Subcutaneous adipose tissue (tissue), 4 donors: ENCODE results near the gene MYL3. TPM values are rescaled to one million over a fixed set of nuclear protein-coding genes. Genes with fewer than 3 reads are reported as not detected.

ENCODE experiments used
- CTCF ChIP-seq: fragments of 450-650 bp; IDR thresholded peaks from one replicate; pipeline ENCODE4 v1.5.1; 2016; ENCODE audit warnings: low read depth, mild to moderate bottlenecking, control low read depth, antibody characterized with exemption, moderate library complexity
- total RNA-seq, 4 donors: library from RNA; depleted of rRNA; stranded (reverse); fragments of >200 nt; gene quantifications; one replicate each; pipeline ENCODE4 v1.1.0, GENCODE V29; 2016

MYL3 gene
- total RNA-seq, 4 donors from 2014 or later = 2.0 to 9.8 (median 6.4) TPM

GRCh38 chr3:46835491-46835890 lies 27.8 kb downstream of the MYL3 start:
- no peak for TF ChIP-seq CTCF

- no peak for TF ChIP-seq CTCF
Observed at GRCh38 chr3:46835054-46835453, 28.2 kb downstream of the MYL3 start.

- TF ChIP-seq CTCF = no peak
Observed at GRCh38 chr3:46833346-46834300, 29.6 kb downstream of the MYL3 start.

GRCh38 chr3:46831841-46832240 lies 31.4 kb downstream of the MYL3 start:
- no peak for TF ChIP-seq CTCF

GRCh38 chr3:46831316-46831715 lies 31.9 kb downstream of the MYL3 start:
- TF ChIP-seq CTCF = no peak

GRCh38 chr3:46830801-46831200 lies 32.4 kb downstream of the MYL3 start:
- TF ChIP-seq CTCF = no peak

GRCh38 chr3:46829699-46830208 lies 33.5 kb downstream of the MYL3 start:
- TF ChIP-seq CTCF = no peak
